Ishikawa (cell line): ENCODE results near the gene SF3B2.

Experiments used
- CEBPB ChIP-seq: IDR thresholded peaks from 2 replicates; pipeline ENCODE4 v1.6.1; 2012
- CREB1 ChIP-seq: IDR thresholded peaks from 2 replicates; pipeline ENCODE4 v1.6.1; 2012; ENCODE audit warnings: low read depth
- EGR1 ChIP-seq: IDR thresholded peaks from 2 replicates; pipeline ENCODE4 v1.6.1; 2012
- EP300 ChIP-seq: IDR thresholded peaks from 2 replicates; pipeline ENCODE4 v1.6.1; 2012; ENCODE audit warnings: borderline replicate concordance
- FOXM1 ChIP-seq: IDR thresholded peaks from 2 replicates; pipeline ENCODE4 v1.6.1; 2012; ENCODE audit warnings: low read depth, borderline replicate concordance
- NFIC ChIP-seq: IDR thresholded peaks from 2 replicates; pipeline ENCODE4 v1.6.1; 2012
- RAD21 ChIP-seq: IDR thresholded peaks from 2 replicates; pipeline ENCODE4 v1.6.1; 2012; ENCODE audit warnings: low read depth
- TAF1 ChIP-seq: IDR thresholded peaks from 2 replicates; pipeline ENCODE4 v1.6.1; 2012; ENCODE audit warnings: low read depth, mild to moderate bottlenecking
- TCF12 ChIP-seq: IDR thresholded peaks from 2 replicates; pipeline ENCODE4 v1.6.1; 2012; ENCODE audit warnings: low read depth
- TEAD4 ChIP-seq: IDR thresholded peaks from 2 replicates; pipeline ENCODE4 v1.6.1; 2012
- YY1 ChIP-seq: IDR thresholded peaks from 2 replicates; pipeline ENCODE4 v1.6.1; 2012; ENCODE audit warnings: low read depth
- ZBTB7A ChIP-seq: IDR thresholded peaks from 2 replicates; pipeline ENCODE4 v1.6.1; 2012; ENCODE audit warnings: low read depth
- TF ChIP-seq, protein P1 (sequence below): IDR thresholded peaks from 2 replicates; pipeline ENCODE4 v1.6.1; 2012
- TF ChIP-seq, protein P2 (sequence below): IDR thresholded peaks from 2 replicates; pipeline ENCODE4 v1.6.1; 2012; ENCODE audit warnings: low read depth, mild to moderate bottlenecking
- TF ChIP-seq, protein P3 (sequence below): IDR thresholded peaks from 2 replicates; pipeline ENCODE4 v1.6.1; 2012

The SF3B2 gene, protein sequence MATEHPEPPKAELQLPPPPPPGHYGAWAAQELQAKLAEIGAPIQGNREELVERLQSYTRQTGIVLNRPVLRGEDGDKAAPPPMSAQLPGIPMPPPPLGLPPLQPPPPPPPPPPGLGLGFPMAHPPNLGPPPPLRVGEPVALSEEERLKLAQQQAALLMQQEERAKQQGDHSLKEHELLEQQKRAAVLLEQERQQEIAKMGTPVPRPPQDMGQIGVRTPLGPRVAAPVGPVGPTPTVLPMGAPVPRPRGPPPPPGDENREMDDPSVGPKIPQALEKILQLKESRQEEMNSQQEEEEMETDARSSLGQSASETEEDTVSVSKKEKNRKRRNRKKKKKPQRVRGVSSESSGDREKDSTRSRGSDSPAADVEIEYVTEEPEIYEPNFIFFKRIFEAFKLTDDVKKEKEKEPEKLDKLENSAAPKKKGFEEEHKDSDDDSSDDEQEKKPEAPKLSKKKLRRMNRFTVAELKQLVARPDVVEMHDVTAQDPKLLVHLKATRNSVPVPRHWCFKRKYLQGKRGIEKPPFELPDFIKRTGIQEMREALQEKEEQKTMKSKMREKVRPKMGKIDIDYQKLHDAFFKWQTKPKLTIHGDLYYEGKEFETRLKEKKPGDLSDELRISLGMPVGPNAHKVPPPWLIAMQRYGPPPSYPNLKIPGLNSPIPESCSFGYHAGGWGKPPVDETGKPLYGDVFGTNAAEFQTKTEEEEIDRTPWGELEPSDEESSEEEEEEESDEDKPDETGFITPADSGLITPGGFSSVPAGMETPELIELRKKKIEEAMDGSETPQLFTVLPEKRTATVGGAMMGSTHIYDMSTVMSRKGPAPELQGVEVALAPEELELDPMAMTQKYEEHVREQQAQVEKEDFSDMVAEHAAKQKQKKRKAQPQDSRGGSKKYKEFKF

DNA sequence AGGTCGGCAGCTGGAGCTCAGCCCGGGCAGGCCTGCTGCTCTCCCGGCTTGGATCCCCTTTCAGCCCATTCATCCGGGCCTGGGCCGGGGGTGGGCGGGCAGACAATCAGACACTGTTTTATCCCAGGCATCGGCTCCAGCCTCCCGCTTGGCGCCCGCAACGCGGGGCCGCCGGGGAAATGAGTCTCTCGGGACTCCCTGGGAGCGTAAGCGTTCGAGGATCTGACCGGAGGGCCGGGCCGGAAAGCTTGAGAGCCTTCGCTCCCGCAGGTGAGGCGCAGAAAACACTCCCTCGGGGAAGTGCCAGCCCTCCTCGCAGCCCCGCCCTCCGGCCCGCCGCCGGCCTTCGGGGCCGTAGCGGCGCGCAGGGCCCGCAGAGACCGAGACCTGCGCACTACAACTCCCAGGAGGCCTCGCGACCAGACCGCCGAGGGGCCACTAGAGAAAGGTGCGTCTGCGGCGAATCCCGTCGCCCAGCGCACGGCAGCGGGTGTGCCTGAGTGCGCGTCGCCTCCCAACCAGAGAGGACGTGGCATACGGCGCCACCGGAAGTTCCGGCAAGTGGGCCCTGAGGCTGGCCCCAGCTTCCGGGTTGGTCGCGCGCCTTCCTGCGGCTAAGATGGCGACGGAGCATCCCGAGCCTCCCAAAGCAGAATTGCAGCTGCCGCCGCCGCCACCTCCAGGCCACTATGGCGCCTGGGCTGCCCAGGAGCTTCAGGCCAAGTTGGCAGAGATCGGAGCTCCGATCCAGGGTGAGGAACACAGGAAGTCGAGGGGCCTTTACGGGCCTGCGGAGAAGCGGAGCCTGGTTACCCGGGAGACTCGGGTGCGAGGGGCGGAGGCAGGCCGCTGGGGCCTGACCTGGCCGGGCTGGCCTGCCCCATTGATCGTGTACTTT, at the start of gene SF3B2:
TSS of gene SF3B2 (plus strand) at position 599 of the 898 bp plus-strand sequence. CDS start at position 620, 21 bp downstream.
- TF ChIP-seq, protein P1, sequence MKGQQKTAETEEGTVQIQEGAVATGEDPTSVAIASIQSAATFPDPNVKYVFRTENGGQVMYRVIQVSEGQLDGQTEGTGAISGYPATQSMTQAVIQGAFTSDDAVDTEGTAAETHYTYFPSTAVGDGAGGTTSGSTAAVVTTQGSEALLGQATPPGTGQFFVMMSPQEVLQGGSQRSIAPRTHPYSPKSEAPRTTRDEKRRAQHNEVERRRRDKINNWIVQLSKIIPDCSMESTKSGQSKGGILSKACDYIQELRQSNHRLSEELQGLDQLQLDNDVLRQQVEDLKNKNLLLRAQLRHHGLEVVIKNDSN = no peak; the same call in none of the 2 replicates
- TF ChIP-seq EP300 = peak; percentile 26; the same call in 1 of the 2 replicates
- TF ChIP-seq RAD21 = no peak
- peak; percentile 66 for TF ChIP-seq CREB1
- no peak for TF ChIP-seq CEBPB
- 0 out of 2 replicates have a peak, but pooled peaks have one; percentile 11 for TF ChIP-seq EGR1
- TF ChIP-seq, protein P2, sequence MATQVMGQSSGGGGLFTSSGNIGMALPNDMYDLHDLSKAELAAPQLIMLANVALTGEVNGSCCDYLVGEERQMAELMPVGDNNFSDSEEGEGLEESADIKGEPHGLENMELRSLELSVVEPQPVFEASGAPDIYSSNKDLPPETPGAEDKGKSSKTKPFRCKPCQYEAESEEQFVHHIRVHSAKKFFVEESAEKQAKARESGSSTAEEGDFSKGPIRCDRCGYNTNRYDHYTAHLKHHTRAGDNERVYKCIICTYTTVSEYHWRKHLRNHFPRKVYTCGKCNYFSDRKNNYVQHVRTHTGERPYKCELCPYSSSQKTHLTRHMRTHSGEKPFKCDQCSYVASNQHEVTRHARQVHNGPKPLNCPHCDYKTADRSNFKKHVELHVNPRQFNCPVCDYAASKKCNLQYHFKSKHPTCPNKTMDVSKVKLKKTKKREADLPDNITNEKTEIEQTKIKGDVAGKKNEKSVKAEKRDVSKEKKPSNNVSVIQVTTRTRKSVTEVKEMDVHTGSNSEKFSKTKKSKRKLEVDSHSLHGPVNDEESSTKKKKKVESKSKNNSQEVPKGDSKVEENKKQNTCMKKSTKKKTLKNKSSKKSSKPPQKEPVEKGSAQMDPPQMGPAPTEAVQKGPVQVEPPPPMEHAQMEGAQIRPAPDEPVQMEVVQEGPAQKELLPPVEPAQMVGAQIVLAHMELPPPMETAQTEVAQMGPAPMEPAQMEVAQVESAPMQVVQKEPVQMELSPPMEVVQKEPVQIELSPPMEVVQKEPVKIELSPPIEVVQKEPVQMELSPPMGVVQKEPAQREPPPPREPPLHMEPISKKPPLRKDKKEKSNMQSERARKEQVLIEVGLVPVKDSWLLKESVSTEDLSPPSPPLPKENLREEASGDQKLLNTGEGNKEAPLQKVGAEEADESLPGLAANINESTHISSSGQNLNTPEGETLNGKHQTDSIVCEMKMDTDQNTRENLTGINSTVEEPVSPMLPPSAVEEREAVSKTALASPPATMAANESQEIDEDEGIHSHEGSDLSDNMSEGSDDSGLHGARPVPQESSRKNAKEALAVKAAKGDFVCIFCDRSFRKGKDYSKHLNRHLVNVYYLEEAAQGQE = no peak
- peak; percentile 37 for TF ChIP-seq TCF12
- TF ChIP-seq NFIC = no peak; the same call in 1 of the 2 replicates
- peak; percentile 93 for TF ChIP-seq YY1
- TF ChIP-seq, protein P3, sequence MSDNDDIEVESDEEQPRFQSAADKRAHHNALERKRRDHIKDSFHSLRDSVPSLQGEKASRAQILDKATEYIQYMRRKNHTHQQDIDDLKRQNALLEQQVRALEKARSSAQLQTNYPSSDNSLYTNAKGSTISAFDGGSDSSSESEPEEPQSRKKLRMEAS = peak; percentile 39
- TF ChIP-seq TEAD4 = no peak; the same call in 1 of the 2 replicates
- TF ChIP-seq TAF1 = peak; percentile 88
- no peak for TF ChIP-seq FOXM1
- TF ChIP-seq ZBTB7A = no peak

DNA sequence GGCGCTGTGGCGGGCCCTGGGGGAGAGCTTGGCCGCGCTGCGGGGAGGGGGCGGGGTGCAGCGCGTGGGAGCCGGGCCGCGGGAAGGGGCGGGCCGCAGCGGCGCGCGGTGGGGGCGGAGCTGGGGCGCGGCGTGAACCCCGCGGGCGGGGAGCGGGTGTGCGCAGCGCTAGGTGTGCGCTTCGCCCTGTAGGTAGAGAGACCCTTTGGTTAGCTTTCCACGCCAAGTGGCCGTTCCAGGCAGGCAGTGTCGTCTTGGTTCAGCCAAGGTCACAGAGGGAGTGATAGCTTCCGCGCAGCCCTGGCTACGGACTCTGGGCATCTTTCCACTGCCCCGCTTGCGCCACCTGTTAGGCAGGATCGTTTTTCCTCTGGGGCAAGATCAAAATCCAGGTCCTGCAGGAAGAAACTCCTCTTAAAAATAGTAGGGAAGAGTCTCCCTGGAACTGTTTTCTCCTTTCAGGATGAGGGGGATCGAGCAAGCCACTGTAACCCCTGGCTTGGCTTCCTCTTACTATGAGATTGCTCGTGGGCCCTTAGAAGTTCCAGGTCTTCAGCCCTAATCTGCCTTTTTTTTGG, 49.4 kb upstream of the SF3B2 start:
- no peak for TF ChIP-seq TCF12
- TF ChIP-seq, protein P2 = no peak
- no peak for TF ChIP-seq FOXM1
- no peak for TF ChIP-seq CREB1
- no peak for TF ChIP-seq EP300
- TF ChIP-seq TEAD4 = no peak
- TF ChIP-seq YY1 = no peak
- no peak for TF ChIP-seq NFIC
- no peak for TF ChIP-seq TAF1
- no peak for TF ChIP-seq CEBPB
- TF ChIP-seq ZBTB7A = no peak
- TF ChIP-seq, protein P1 = no peak
- TF ChIP-seq RAD21 = no peak
- TF ChIP-seq, protein P3 = no peak
- no peak; the same call in 1 of the 2 replicates for TF ChIP-seq EGR1

DNA sequence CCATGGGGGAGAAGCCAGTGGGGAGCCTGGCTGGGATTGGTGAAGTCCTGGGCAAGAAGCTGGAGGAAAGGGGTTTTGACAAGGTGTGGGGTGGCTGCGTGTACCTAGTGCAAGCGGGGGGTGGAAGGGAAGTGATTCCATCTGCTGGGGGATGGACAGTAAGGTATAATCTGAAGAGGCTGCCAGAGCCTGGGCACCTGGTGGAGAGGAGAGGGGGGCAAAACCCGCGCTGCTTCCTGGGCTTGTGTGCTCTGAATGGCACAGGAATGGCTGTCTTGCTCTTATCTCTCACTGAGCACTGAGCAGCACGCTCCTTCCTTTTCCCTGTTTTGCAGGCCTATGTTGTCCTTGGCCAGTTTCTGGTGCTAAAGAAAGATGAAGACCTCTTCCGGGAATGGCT, 48.9 kb upstream of the SF3B2 start:
- no peak for TF ChIP-seq YY1
- TF ChIP-seq, protein P1 = no peak
- TF ChIP-seq, protein P2 = no peak
- no peak for TF ChIP-seq EP300
- no peak for TF ChIP-seq FOXM1
- no peak for TF ChIP-seq EGR1
- TF ChIP-seq CEBPB = no peak
- no peak for TF ChIP-seq TAF1
- no peak for TF ChIP-seq TEAD4
- no peak for TF ChIP-seq RAD21
- no peak for TF ChIP-seq CREB1
- no peak for TF ChIP-seq NFIC
- TF ChIP-seq ZBTB7A = no peak
- no peak for TF ChIP-seq TCF12
